KMS-11 (cell line): ENCODE data around the gene MAPK8IP3.

Source experiments
- H2AFZ ChIP-seq: fragments of 200-600 bp; sonication (generic); 2 replicates; pipeline ENCODE4 v1.6.1; 2016; ENCODE audit warnings: antibody characterized with exemption, mixed run types, low read depth
- H3K27ac ChIP-seq: fragments of 200-600 bp; sonication (generic); 2 replicates; pipeline ENCODE4 v1.6.1; 2016; ENCODE audit warnings: mild to moderate bottlenecking, mixed run types
- H3K27me3 ChIP-seq: fragments of 200-600 bp; sonication (generic); 2 replicates; pipeline ENCODE4 v1.6.1; 2017; ENCODE audit warnings: mild to moderate bottlenecking, low read depth, mixed run types, moderate library complexity; ENCODE audit not compliant: insufficient read depth
- H3K36me3 ChIP-seq: fragments of 200-600 bp; sonication (generic); 2 replicates; pipeline ENCODE4 v1.6.1; 2017; ENCODE audit warnings: mild to moderate bottlenecking, mixed run types; ENCODE audit not compliant: insufficient read depth
- H3K4me1 ChIP-seq: fragments of 200-600 bp; sonication (generic); 2 replicates; pipeline ENCODE4 v1.6.1; 2016; ENCODE audit warnings: mild to moderate bottlenecking, low read depth, mixed run types; ENCODE audit not compliant: poor library complexity, severe bottlenecking
- H3K4me2 ChIP-seq: fragments of 200-600 bp; sonication (generic); 2 replicates; pipeline ENCODE4 v1.7.0; 2016; ENCODE audit warnings: mild to moderate bottlenecking, mixed run types
- H3K4me3 ChIP-seq: fragments of 200-600 bp; sonication (generic); IDR thresholded peaks from 2 replicates; pipeline ENCODE4 v1.6.1; 2017; ENCODE audit warnings: low read depth, low read length, mixed read lengths; ENCODE audit not compliant: insufficient read depth
- H3K79me2 ChIP-seq: fragments of 200-600 bp; sonication (generic); 2 replicates; pipeline ENCODE4 v1.6.1; 2016; ENCODE audit warnings: low read depth, mixed run types; ENCODE audit not compliant: insufficient read depth
- H3K9ac ChIP-seq: fragments of 200-600 bp; sonication (generic); 2 replicates; pipeline ENCODE4 v1.6.1; 2016; ENCODE audit warnings: mild to moderate bottlenecking, mixed run types
- H4K20me1 ChIP-seq: fragments of 200-600 bp; sonication (generic); 2 replicates; pipeline ENCODE4 v1.6.1; 2016; ENCODE audit warnings: mild to moderate bottlenecking, mixed run types; ENCODE audit not compliant: insufficient read depth
- TF ChIP-seq, protein P1 (sequence below): fragments of 200-600 bp; sonication (generic); conservative IDR thresholded peaks from 2 replicates; pipeline ENCODE4 v1.6.1; 2017; ENCODE audit warnings: low read depth, mild to moderate bottlenecking, antibody characterized with exemption, low read length, moderate library complexity, mixed read lengths

MAPK8IP3 gene

DNA sequence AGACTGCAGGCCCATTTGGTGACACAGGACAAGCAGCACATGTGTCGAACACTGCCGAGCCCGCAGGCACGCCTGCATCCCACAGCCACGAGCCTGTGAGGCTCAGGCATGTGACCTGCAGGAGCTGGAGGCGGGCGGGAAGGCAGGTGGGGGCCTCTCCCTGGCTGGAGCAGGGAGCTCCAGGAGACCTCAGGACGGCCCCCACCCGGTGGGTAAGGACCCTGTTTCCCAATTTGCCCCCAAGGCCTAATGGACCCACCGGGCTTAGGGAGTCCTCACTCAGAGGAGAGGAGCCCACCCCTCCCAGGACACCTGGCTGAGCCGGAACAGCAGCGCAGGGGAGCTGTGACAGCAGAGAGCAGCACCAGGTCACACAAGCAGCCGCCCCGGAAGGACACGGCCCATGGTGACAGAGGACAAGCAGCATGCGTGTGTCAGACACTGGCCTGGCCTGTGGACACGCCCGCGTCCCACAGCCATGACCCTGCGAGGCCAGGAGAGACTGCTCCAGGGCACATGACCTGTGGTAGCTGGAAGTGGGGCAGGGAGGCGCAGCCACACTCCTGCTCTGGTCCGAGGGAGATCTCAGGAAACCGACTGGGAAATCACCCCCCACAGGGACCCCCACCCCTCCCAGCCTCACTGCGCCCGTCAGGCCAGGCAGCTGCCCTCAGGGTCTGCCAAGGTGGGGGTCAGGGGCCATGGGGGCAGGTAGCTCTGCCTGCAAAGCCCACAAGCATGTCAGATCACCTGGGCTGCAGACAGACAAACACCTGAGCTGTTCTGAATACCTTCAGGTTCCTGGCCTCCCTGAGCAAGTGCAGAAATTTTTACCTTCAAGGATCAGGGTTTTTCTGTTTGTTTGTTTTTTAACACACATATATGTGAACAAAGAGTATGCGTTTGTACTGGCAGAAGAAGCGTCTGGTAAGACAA lies 74.0 kb downstream of the MAPK8IP3 start:
- Histone ChIP-seq H3K27me3 (no peaks in the 10 kb centered on the region), H3K36me3 (no peaks in the 10 kb centered on the region), H2AFZ (no peak overlapping the region), H3K9ac (no peak overlapping the region), H4K20me1 (no peaks in the 10 kb centered on the region), H3K4me2 (no peak overlapping the region), H3K79me2 (peaks cover 34% of the 10 kb centered on the region), H3K4me3 (no peak overlapping the region), H3K27ac (no peak overlapping the region), H3K4me1 (peaks cover 16% of the 10 kb centered on the region)
- TF ChIP-seq, protein P1, sequence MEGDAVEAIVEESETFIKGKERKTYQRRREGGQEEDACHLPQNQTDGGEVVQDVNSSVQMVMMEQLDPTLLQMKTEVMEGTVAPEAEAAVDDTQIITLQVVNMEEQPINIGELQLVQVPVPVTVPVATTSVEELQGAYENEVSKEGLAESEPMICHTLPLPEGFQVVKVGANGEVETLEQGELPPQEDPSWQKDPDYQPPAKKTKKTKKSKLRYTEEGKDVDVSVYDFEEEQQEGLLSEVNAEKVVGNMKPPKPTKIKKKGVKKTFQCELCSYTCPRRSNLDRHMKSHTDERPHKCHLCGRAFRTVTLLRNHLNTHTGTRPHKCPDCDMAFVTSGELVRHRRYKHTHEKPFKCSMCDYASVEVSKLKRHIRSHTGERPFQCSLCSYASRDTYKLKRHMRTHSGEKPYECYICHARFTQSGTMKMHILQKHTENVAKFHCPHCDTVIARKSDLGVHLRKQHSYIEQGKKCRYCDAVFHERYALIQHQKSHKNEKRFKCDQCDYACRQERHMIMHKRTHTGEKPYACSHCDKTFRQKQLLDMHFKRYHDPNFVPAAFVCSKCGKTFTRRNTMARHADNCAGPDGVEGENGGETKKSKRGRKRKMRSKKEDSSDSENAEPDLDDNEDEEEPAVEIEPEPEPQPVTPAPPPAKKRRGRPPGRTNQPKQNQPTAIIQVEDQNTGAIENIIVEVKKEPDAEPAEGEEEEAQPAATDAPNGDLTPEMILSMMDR, result no peak

DNA sequence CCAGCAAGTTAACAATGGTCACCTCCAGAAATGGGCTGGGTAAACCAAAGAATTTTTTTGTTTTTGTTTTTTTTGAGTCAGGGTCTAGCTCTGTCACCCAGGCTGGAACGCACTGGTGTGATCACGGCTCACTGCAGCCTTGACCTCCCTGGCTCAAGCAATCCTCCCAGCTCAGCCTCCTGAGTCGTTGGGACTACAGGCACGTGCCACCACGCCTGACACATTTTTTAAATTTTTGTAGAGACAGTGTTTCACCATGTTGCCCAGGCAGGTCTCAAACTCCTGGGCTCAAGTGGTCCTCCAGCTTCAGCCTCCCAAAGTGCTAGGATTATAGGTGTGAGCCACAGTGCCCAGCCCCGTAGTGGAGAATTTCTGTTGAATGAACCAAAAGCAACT lies 74.7 kb downstream of the MAPK8IP3 start:
- Histone ChIP-seq H3K27me3 (no peaks in the 10 kb centered on the region), H3K27ac (no peak overlapping the region), H3K4me3 (no peak overlapping the region), H4K20me1 (no peaks in the 10 kb centered on the region), H2AFZ (no peak overlapping the region), H3K36me3 (no peaks in the 10 kb centered on the region), H3K4me2 (peak overlapping the region; percentile 66; the same call in 1 of the 2 replicates), H3K4me1 (peaks cover 14% of the 10 kb centered on the region), H3K79me2 (peaks cover 36% of the 10 kb centered on the region), H3K9ac (no peak overlapping the region)
- TF ChIP-seq, protein P1, result no peak

DNA sequence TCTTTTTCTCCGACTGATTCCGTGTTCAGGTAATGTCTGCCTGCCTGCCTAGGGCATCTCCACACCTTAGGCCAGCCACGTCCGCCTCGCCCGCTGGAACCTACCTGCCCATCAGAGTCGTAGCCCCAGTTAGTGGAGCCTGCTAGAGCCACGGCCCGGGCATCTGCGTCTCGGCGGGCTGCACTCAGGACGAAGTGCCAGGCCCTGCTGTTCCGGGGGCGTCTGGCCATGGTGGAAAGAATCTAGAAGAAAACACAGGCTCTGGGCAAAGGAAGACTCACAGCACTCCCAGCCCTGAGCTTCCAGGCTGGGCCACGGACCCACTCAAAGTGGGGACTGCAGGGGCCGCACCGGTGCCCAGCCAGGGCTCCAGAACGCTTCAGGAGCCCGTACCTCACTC lies 75.3 kb downstream of the MAPK8IP3 start:
- H3K27me3 ChIP-seq, result no peaks in the 10 kb centered on the region
- peak overlapping the region; percentile 66 for H3K4me2 ChIP-seq
- H3K4me1 ChIP-seq, result peaks cover 14% of the 10 kb centered on the region
- no peak overlapping the region for H3K4me3 ChIP-seq
- H3K27ac ChIP-seq, result no peak overlapping the region
- H3K79me2 ChIP-seq, result peaks cover 42% of the 10 kb centered on the region
- H2AFZ ChIP-seq, result no peak overlapping the region
- TF ChIP-seq, protein P1, result no peak
- H3K9ac ChIP-seq, result no peak overlapping the region; the same call in 1 of the 2 replicates
- H3K36me3 ChIP-seq, result no peaks in the 10 kb centered on the region
- no peaks in the 10 kb centered on the region for H4K20me1 ChIP-seq

DNA sequence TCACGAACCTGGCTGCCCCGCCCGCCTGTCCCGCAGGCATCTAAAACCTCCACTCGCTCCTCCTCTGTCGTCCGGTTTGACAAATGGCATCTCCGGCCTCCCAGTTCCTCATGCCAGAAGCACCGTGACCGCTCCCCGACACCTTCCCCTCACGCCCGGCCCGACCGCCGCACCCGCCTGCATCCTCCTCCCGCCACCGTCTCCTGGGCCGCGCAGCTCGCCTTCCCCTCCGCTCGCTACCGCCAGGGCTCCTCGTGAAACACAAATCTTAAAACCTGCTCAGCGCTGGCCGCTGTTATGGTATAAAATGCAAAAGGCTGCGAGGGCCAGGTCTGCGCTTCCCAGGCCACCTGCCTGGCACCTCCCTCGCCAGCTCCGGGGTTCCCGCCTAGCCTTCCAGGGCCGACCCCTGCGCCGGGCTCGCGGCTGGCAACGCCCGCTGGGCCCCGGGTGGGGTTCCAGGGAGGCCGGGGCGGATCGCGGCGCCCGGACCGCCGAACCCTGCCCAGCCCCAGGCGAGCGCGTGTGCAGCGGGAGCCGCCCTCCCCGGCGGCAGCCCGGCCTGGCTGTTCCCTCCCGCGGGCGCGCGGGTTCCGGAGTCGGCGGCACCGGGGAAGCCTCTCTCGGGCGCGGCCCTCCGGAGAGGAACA lies 75.9 kb downstream of the MAPK8IP3 start:
- Histone ChIP-seq H3K9ac (peak overlapping the region; percentile 27; the same call in 1 of the 2 replicates), H4K20me1 (no peaks in the 10 kb centered on the region), H3K27me3 (no peaks in the 10 kb centered on the region), H3K79me2 (peaks cover 43% of the 10 kb centered on the region), H3K4me1 (peaks cover 14% of the 10 kb centered on the region), H3K4me3 (no peak overlapping the region), H3K27ac (peak overlapping the region; percentile 37; the same call in 1 of the 2 replicates), H3K36me3 (no peaks in the 10 kb centered on the region), H3K4me2 (peak overlapping the region; percentile 66), H2AFZ (peak overlapping the region; percentile 39; the same call in 1 of the 2 replicates)
- TF ChIP-seq, protein P1, result no peak
